ENCODE results near the gene ATG14.

- no peak for TF ChIP-seq POLR2AphosphoS5 (IDR thresholded peaks at IDR 0.05; ENCODE audit: borderline replicate concordance, low read depth, low read length)
- TF ChIP-seq EZH2 (IDR thresholded peaks at IDR 0.05), result no peak
- TF ChIP-seq FOXP2 (optimal IDR thresholded peaks at IDR 0.05; ENCODE audit: control extremely low read depth, extremely low read length, insufficient read depth), result no peak
Observed at GRCh38 chr14:55353686-55354467, 57.8 kb downstream of the ATG14 start.
